Measurements from ENCODE around the gene TMEM140. TPM values are rescaled to one million over a fixed set of nuclear protein-coding genes. Genes with fewer than 3 reads are reported as not detected.

Gene TMEM140
- polyA plus RNA-seq, 3 donors from 2014 or later, result 14.5 to 47.5 (median 17.6) TPM

GRCh38 chr7:135160098-135160857, 12.4 kb downstream of the TMEM140 start:
- Mint-ChIP-seq H3K27me3 (ENCODE audit: low read depth in 3 of 3) (peaks cover 0 to 4% (median 4%) of the 10 kb centered on the region in 3 donors), H3K4me1 (peaks cover 65 to 82% of the 10 kb centered on the region in 2 donors), H3K4me3 (peak overlapping the region; percentile 18 to 68 (median 51)), H3K36me3 (peaks cover 16 to 50% (median 36%) of the 10 kb centered on the region in 3 donors), H3K27ac (peak overlapping the region; percentile 68 to 92 (median 83)), H3K9me3 (peaks cover 12 to 19% (median 17%) of the 10 kb centered on the region in 6 donors)
- no peak for DNase-seq

- Mint-ChIP-seq H3K4me1 (peaks cover 65 to 85% of the 10 kb centered on the region in 2 donors), H3K9me3 (peaks cover 6 to 11% (median 10%) of the 10 kb centered on the region in 6 donors), H3K27me3 (ENCODE audit: low read depth in 3 of 3) (peaks cover 0 to 4% (median 4%) of the 10 kb centered on the region in 3 donors), H3K4me3 (peak overlapping the region in 3 of 5 donors; percentile 6 to 51 (median 29)), H3K36me3 (peaks cover 11 to 42% (median 29%) of the 10 kb centered on the region in 3 donors), H3K27ac (peak overlapping the region; percentile 68 to 92 (median 83))
- no peak for DNase-seq
Measured at GRCh38 chr7:135160858-135161653, 13.2 kb downstream of the TMEM140 start.

- H3K36me3 Mint-ChIP-seq, result peaks cover 5 to 36% (median 23%) of the 10 kb centered on the region in 3 donors
- H3K4me3 Mint-ChIP-seq, result peak overlapping the region in 1 of 5 donors; percentile 29
- DNase-seq, result no peak
- H3K4me1 Mint-ChIP-seq, result peaks cover 66 to 85% of the 10 kb centered on the region in 2 donors
- H3K27ac Mint-ChIP-seq, result peak overlapping the region in 5 of 6 donors; percentile 49 to 86 (median 74)
- H3K9me3 Mint-ChIP-seq, result peaks cover 0 to 5% (median 4%) of the 10 kb centered on the region in 6 donors
- peaks cover 1 to 4% (median 4%) of the 10 kb centered on the region in 3 donors for H3K27me3 Mint-ChIP-seq (ENCODE audit: low read depth in 3 of 3)
Measured at GRCh38 chr7:135161669-135162068, 13.8 kb downstream of the TMEM140 start.

GRCh38 chr7:135162382-135163001, 14.6 kb downstream of the TMEM140 start:
- H3K27me3 Mint-ChIP-seq (ENCODE audit: low read depth in 3 of 3), result peaks cover 1 to 4% (median 4%) of the 10 kb centered on the region in 3 donors
- H3K36me3 Mint-ChIP-seq, result peaks cover 3 to 30% (median 17%) of the 10 kb centered on the region in 3 donors
- peak overlapping the region in 5 of 6 donors; percentile 18 to 84 (median 51) for H3K27ac Mint-ChIP-seq
- no peaks in the 10 kb centered on the region for H3K9me3 Mint-ChIP-seq
- H3K4me3 Mint-ChIP-seq, result no peak overlapping the region
- H3K4me1 Mint-ChIP-seq, result peaks cover 67 to 85% of the 10 kb centered on the region in 2 donors
- no peak for DNase-seq

DNA sequence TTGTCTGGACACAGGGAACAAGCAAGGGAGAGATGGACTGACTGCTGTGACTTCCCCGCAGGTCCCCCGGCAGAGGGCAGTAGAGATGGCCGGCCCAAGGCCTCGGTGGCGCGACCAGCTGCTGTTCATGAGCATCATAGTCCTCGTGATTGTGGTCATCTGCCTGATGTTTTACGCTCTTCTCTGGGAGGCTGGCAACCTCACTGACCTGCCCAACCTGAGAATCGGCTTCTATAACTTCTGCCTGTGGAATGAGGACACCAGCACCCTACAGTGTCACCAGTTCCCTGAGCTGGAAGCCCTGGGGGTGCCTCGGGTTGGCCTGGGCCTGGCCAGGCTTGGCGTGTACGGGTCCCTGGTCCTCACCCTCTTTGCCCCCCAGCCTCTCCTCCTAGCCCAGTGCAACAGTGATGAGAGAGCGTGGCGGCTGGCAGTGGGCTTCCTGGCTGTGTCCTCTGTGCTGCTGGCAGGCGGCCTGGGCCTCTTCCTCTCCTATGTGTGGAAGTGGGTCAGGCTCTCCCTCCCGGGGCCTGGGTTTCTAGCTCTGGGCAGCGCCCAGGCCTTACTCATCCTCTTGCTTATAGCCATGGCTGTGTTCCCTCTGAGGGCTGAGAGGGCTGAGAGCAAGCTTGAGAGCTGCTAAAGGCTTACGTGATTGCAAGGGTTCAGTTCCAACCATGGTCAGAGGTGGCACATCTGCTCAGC, 16.6 kb downstream of the TMEM140 start:
- peak overlapping the region in 5 of 6 donors; percentile 49 to 77 (median 60) for H3K27ac Mint-ChIP-seq
- H3K4me1 Mint-ChIP-seq, result peaks cover 67 to 89% of the 10 kb centered on the region in 2 donors
- no peak for DNase-seq
- H3K4me3 Mint-ChIP-seq, result no peak overlapping the region
- peaks cover 4 to 30% (median 10%) of the 10 kb centered on the region in 3 donors for H3K36me3 Mint-ChIP-seq
- H3K27me3 Mint-ChIP-seq (ENCODE audit: low read depth in 3 of 3), result peaks cover 1 to 12% (median 7%) of the 10 kb centered on the region in 3 donors
- no peaks in the 10 kb centered on the region for H3K9me3 Mint-ChIP-seq

DNA sequence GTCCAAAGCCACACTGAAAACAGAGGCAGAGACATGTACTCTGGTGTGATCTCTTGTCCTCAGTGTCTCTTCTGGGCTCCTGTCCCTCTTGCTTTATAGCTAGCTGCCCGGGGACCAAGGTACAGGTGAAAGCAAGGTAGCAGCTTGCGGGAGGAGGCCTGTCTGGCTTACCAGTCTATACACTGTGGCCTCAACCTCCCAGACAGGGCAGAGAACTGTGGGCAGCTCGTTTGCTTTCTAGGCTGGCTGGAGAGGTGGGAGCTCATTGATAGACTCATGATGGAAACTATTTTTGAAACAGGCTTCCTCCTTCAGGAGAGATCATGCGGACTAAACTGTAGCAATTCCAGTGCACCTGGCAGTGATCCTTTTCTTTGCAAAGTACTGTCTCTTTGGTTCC, 18.0 kb downstream of the TMEM140 start:
- H3K27ac Mint-ChIP-seq, result peak overlapping the region; percentile 32 to 95 (median 88)
- no peaks in the 10 kb centered on the region for H3K9me3 Mint-ChIP-seq
- H3K27me3 Mint-ChIP-seq (ENCODE audit: low read depth in 3 of 3), result peaks cover 1 to 23% (median 16%) of the 10 kb centered on the region in 3 donors
- peaks cover 4 to 23% (median 6%) of the 10 kb centered on the region in 3 donors for H3K36me3 Mint-ChIP-seq
- DNase-seq, result no peak
- no peak overlapping the region for H3K4me3 Mint-ChIP-seq
- peaks cover 61 to 84% of the 10 kb centered on the region in 2 donors for H3K4me1 Mint-ChIP-seq

- DNase-seq, result no peak
- peaks cover 59 to 84% of the 10 kb centered on the region in 2 donors for H3K4me1 Mint-ChIP-seq
Measured at GRCh38 chr7:135166338-135166990, 18.6 kb downstream of the TMEM140 start.

DNA sequence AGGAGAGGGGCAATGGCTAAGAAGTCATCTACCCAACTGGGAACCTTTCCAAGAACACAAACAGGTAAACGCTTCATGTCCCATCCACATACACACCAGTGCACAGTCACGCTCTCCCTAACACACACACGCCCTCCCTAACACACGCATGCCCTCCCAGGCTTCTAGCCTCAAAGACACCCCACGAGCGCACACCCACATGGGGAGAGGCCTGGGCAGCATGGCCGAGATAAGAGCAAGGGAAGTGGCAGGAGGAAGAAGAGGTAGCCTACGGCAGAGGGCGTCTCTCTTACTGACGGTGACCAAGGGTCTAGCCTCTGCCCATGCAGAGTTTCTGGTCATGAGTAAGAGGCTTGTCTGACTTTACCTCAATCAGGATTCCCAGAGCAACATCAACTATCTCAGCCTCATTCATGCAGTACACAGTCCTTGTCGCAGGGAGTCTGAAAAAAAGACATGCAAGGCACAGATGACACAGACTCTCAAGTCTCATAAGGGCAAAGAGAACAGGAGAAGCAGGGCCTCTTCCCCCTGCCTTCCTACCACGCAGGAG, 19.6 kb downstream of the TMEM140 start:
- peaks cover 51 to 76% of the 10 kb centered on the region in 2 donors for H3K4me1 Mint-ChIP-seq
- peaks cover 4 to 23% (median 13%) of the 10 kb centered on the region in 3 donors for H3K27me3 Mint-ChIP-seq (ENCODE audit: low read depth in 3 of 3)
- no peaks in the 10 kb centered on the region for H3K9me3 Mint-ChIP-seq
- peak overlapping the region in 4 of 5 donors; percentile 24 to 59 (median 51) for H3K4me3 Mint-ChIP-seq
- H3K36me3 Mint-ChIP-seq, result peaks cover 0 to 11% (median 4%) of the 10 kb centered on the region in 3 donors
- DNase-seq, result no peak
- peak overlapping the region; percentile 85 to 95 (median 90) for H3K27ac Mint-ChIP-seq

More at GRCh38 chr7:135166338-135166990, 18.6 kb downstream of the TMEM140 start:
- peak overlapping the region; percentile 83 to 95 (median 89) for H3K27ac Mint-ChIP-seq
- no peak overlapping the region for H3K4me3 Mint-ChIP-seq
- H3K36me3 Mint-ChIP-seq, result peaks cover 2 to 19% (median 4%) of the 10 kb centered on the region in 3 donors
- H3K27me3 Mint-ChIP-seq (ENCODE audit: low read depth in 3 of 3), result peaks cover 1 to 24% (median 17%) of the 10 kb centered on the region in 3 donors
- no peaks in the 10 kb centered on the region for H3K9me3 Mint-ChIP-seq

GRCh38 chr7:135168001-135168400, 20.1 kb downstream of the TMEM140 start:
- Mint-ChIP-seq H3K4me3 (peak overlapping the region; percentile 21 to 53 (median 32)), H3K4me1 (peaks cover 49 to 71% of the 10 kb centered on the region in 2 donors), H3K27me3 (ENCODE audit: low read depth in 3 of 3) (peaks cover 4 to 23% (median 13%) of the 10 kb centered on the region in 3 donors), H3K27ac (peak overlapping the region; percentile 92 to 96 (median 95)), H3K36me3 (peaks cover 0 to 5% (median 4%) of the 10 kb centered on the region in 3 donors), H3K9me3 (no peaks in the 10 kb centered on the region)
- no peak for DNase-seq

DNA sequence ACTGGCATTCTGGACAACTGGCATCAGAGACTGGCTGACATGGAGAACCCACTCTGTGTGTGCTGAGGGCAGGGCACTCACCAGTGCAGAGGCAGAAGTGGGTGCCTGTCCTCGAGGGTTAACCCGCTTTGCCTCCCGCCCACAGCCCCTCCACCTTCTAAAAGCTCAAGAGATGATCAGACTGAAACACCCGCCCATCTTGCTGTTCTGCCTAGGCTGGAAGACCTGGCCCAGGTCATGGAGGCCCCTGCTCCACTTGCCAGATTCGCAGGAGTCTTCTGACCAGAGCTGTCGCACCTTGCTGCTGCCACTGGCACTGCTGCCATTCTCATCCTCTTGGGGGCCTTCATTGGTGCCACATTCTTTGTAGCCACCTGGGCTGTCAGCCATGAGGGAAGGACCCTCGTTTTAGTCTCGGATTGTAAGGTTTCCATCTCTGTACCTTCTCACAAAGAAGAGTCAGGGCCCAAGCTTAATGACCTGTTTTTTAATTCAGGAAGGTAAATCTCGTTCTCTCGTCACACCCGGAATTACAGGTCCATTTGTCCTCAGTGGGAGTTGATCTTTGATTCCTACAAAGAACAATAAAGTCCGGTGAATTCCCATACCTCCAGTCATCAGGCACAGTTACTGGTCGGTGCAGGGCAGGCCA, 20.7 kb downstream of the TMEM140 start:
- no peaks in the 10 kb centered on the region for H3K9me3 Mint-ChIP-seq
- H3K4me3 Mint-ChIP-seq, result peak overlapping the region; percentile 86 to 92 (median 92)
- DNase-seq, result no peak
- peak overlapping the region; percentile 94 to 96 (median 95) for H3K27ac Mint-ChIP-seq
- peaks cover 48 to 69% of the 10 kb centered on the region in 2 donors for H3K4me1 Mint-ChIP-seq
- peaks cover 4 to 23% (median 13%) of the 10 kb centered on the region in 3 donors for H3K27me3 Mint-ChIP-seq (ENCODE audit: low read depth in 3 of 3)
- peaks cover 0 to 5% (median 4%) of the 10 kb centered on the region in 3 donors for H3K36me3 Mint-ChIP-seq

GRCh38 chr7:135169141-135169963, 21.5 kb downstream of the TMEM140 start:
- H3K4me3 Mint-ChIP-seq, result peak overlapping the region; percentile 86 to 92 (median 92)
- H3K4me1 Mint-ChIP-seq, result peaks cover 48 to 62% of the 10 kb centered on the region in 2 donors
- H3K27me3 Mint-ChIP-seq (ENCODE audit: low read depth in 3 of 3), result peaks cover 5 to 23% (median 13%) of the 10 kb centered on the region in 3 donors
- H3K9me3 Mint-ChIP-seq, result no peaks in the 10 kb centered on the region
- peak; percentile 40 to 52 (median 51) for DNase-seq
- peak overlapping the region; percentile 94 to 96 (median 95) for H3K27ac Mint-ChIP-seq
- peaks cover 0 to 4% (median 0%) of the 10 kb centered on the region in 3 donors for H3K36me3 Mint-ChIP-seq
